GM12892 (cell line): ENCODE data around the gene CXCR1.

ENCODE experiments used
- POLR2A ChIP-seq: IDR thresholded peaks from 2 replicates; pipeline ENCODE4 v1.6.1; 2011; ENCODE audit warnings: low read depth, low read length, control low read depth
- POLR2AphosphoS5 ChIP-seq: IDR thresholded peaks from 2 replicates; pipeline ENCODE4 v1.6.1; 2011; ENCODE audit warnings: low read depth, low read length, control low read depth
- TAF1 ChIP-seq: IDR thresholded peaks from 2 replicates; pipeline ENCODE4 v1.6.1; 2011; ENCODE audit warnings: low read depth, mild to moderate bottlenecking, control low read depth, low read length, borderline replicate concordance

DNA sequence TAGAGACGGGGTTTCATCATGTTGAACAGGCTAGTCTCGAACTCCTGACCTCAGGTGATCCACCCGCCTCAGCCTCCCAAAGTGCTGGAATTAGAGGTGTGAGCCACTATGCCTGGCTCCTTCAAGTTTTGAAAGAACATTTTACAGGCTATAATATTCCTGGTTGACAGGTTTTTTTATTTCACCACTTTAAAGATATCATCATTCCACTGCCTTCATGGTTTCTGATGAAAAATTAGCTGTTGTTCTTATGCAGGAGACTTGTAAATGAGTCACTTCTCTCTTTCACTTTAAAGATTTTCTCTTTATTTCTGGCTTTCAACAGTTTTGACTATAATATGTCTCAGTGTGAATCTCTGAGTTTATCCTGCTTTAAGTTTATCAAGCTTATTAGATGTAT is 42.3 kb upstream of the CXCR1 start:
- TF ChIP-seq POLR2A, result no peak
- no peak for TF ChIP-seq POLR2AphosphoS5
- TF ChIP-seq TAF1, result no peak
